ENCODE results near the gene TBRG4.
"Not testable (repeated sequence)": the region's sequence is repeated elsewhere in the genome, so short reads cannot be mapped to it uniquely, and the experiment has no call there.

DNA sequence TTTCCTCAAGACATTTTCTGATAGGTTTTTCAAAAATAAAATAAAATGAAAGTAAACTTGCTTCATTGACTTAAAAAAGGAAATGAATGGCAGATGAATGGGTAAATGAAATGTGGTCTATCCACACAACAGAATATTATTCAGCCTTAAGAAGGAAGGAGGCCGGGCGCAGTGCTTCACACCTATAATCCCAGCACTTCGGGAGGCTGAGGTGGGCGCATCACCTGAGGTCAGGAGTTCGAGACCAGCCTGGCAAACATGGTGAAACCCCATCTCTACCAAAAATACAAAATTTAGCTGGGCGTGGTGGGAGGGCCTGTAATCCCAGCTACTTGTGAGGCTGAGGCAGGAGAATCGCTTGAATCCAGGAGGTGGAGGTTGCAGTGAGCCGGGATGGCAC, 42.4 kb upstream of the TBRG4 start:
- TF ChIP-seq, protein P1, sequence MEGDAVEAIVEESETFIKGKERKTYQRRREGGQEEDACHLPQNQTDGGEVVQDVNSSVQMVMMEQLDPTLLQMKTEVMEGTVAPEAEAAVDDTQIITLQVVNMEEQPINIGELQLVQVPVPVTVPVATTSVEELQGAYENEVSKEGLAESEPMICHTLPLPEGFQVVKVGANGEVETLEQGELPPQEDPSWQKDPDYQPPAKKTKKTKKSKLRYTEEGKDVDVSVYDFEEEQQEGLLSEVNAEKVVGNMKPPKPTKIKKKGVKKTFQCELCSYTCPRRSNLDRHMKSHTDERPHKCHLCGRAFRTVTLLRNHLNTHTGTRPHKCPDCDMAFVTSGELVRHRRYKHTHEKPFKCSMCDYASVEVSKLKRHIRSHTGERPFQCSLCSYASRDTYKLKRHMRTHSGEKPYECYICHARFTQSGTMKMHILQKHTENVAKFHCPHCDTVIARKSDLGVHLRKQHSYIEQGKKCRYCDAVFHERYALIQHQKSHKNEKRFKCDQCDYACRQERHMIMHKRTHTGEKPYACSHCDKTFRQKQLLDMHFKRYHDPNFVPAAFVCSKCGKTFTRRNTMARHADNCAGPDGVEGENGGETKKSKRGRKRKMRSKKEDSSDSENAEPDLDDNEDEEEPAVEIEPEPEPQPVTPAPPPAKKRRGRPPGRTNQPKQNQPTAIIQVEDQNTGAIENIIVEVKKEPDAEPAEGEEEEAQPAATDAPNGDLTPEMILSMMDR (IDR thresholded peaks at IDR 0.05; ENCODE audit: extremely low read depth in 1 of 2, insufficient read depth in 1 of 2, low read depth in 1 of 2, low read length in 2 of 2): not testable (repeated sequence)
- not testable (repeated sequence) for TF ChIP-seq EZH2 (IDR thresholded peaks at IDR 0.05; ENCODE audit: borderline replicate concordance, low read depth, low read length, severe bottlenecking); POLR2A (IDR thresholded peaks at IDR 0.05; ENCODE audit: low read depth, low read length)
